ENCODE measurements around the gene GTF3C4. TPM values are rescaled to one million over a fixed set of nuclear protein-coding genes. Genes with fewer than 3 reads are reported as not detected.
"Not testable (repeated sequence)": the region's sequence is repeated elsewhere in the genome, so short reads cannot be mapped to it uniquely, and the experiment has no call there.

GTF3C4 gene
- total RNA-seq, 2 experiments from 2014 or later, result 16.2 to 16.4 TPM

- no peaks in the 10 kb centered on the region for H3K4me1 Mint-ChIP-seq (ENCODE audit: low read depth)
- no peaks in the 10 kb centered on the region for H3K9me3 Mint-ChIP-seq
- DNase-seq (no peak), ATAC-seq (no peak)
- H3K27ac Mint-ChIP-seq, result no peak overlapping the region
- intact Hi-C loops (cut with micrococcal nuclease), result no loop called here
- H3K4me3 Mint-ChIP-seq, result no peak overlapping the region
- ChIA-PET CTCF (no interaction called here), POLR2A (no interaction called here)
- peaks cover 5% of the 10 kb centered on the region for H3K27me3 Mint-ChIP-seq
- TF ChIP-seq CTCF (IDR thresholded peaks at IDR 0.05), result no peak
- H3K36me3 Mint-ChIP-seq (ENCODE audit: low read depth), result no peaks in the 10 kb centered on the region
Observed at GRCh38 chr9:132708769-132709430, 38.6 kb downstream of the GTF3C4 start.

- ChIA-PET CTCF (no interaction called here), POLR2A (no interaction called here)
- no peak for TF ChIP-seq CTCF (IDR thresholded peaks at IDR 0.05)
- Mint-ChIP-seq H3K4me3 (no peak overlapping the region), H3K27ac (no peak overlapping the region), H3K4me1 (ENCODE audit: low read depth) (no peaks in the 10 kb centered on the region), H3K9me3 (no peaks in the 10 kb centered on the region), H3K27me3 (peaks cover 5% of the 10 kb centered on the region), H3K36me3 (ENCODE audit: low read depth) (no peaks in the 10 kb centered on the region)
- DNase-seq (no peak), ATAC-seq (no peak)
- intact Hi-C loops (cut with micrococcal nuclease), result no loop called here
Observed at GRCh38 chr9:132710333-132710732, 40.1 kb downstream of the GTF3C4 start.

- POLR2A ChIA-PET, result interaction anchor here (1.1 kb wide), 1 partner anchor 10 kb away, joined by 4 read pairs; no protein-coding TSS in a partner anchor
- CTCF ChIA-PET; H3K27me3 Mint-ChIP-seq; DNase-seq; H3K4me3 Mint-ChIP-seq; H3K9me3 Mint-ChIP-seq; H3K27ac Mint-ChIP-seq; intact Hi-C loops (cut with micrococcal nuclease); ATAC-seq; H3K4me1 Mint-ChIP-seq (ENCODE audit: low read depth); H3K36me3 Mint-ChIP-seq (ENCODE audit: low read depth): not testable (repeated sequence)
Observed at GRCh38 chr9:132711152-132711551, 40.9 kb downstream of the GTF3C4 start.

- TF ChIP-seq CTCF (IDR thresholded peaks at IDR 0.05), result no peak
- DNase-seq (no peak), ATAC-seq (no peak)
- ChIA-PET CTCF (no interaction called here), POLR2A (interaction anchor here (0.6 to 1.1 kb wide), 2 partner anchors 10 kb away, joined by 3 to 4 read pairs; no protein-coding TSS in a partner anchor)
- peaks cover 4% of the 10 kb centered on the region for H3K27me3 Mint-ChIP-seq
- H3K36me3 Mint-ChIP-seq (ENCODE audit: low read depth), result no peaks in the 10 kb centered on the region
- no peak overlapping the region for H3K4me3 Mint-ChIP-seq
- intact Hi-C loops (cut with micrococcal nuclease), result no loop called here
- no peaks in the 10 kb centered on the region for H3K4me1 Mint-ChIP-seq (ENCODE audit: low read depth)
- H3K27ac Mint-ChIP-seq, result no peak overlapping the region
- H3K9me3 Mint-ChIP-seq, result no peaks in the 10 kb centered on the region
Observed at GRCh38 chr9:132711846-132712245, 41.6 kb downstream of the GTF3C4 start.

- intact Hi-C loops (cut with micrococcal nuclease), result no loop called here
- TF ChIP-seq CTCF (IDR thresholded peaks at IDR 0.05), result no peak
- Mint-ChIP-seq H3K4me3 (no peak overlapping the region), H3K36me3 (ENCODE audit: low read depth) (no peaks in the 10 kb centered on the region), H3K4me1 (ENCODE audit: low read depth) (no peaks in the 10 kb centered on the region), H3K9me3 (no peaks in the 10 kb centered on the region), H3K27ac (no peak overlapping the region), H3K27me3 (peaks cover 11% of the 10 kb centered on the region)
- DNase-seq (no peak), ATAC-seq (no peak)
- CTCF ChIA-PET, result no interaction called here
- POLR2A ChIA-PET, result no interaction called here
Observed at GRCh38 chr9:132712753-132713152, 42.5 kb downstream of the GTF3C4 start.

Measured in activated CD8-positive, alpha-beta T cell treated with anti-CD3 and anti-CD28 coated beads for 36 hours (primary cell).